PFSK-1 (cell line): ENCODE data around the gene SCTR.

Experiments used
- POLR2AphosphoS5 ChIP-seq: IDR thresholded peaks from 2 replicates; pipeline ENCODE4 v1.6.1; 2012; ENCODE audit warnings: low read depth, mild to moderate bottlenecking, control low read depth, low read length, moderate library complexity
- REST ChIP-seq, 2 experiments: IDR thresholded peaks; 2 replicates each; pipeline versions ENCODE4 v1.6.1 to v1.8.0; 2011 to 2012; ENCODE audit warnings: low read depth in 2 of 2, low read length in 2 of 2, control low read depth in 1 of 2, inconsistent platforms in 1 of 2, mild to moderate bottlenecking in 1 of 2, moderate library complexity in 1 of 2; ENCODE audit not compliant: insufficient read depth in 1 of 2
- SIN3A ChIP-seq: IDR thresholded peaks from 2 replicates; pipeline ENCODE4 v1.6.1; 2012; ENCODE audit warnings: mild to moderate bottlenecking, low read length, moderate library complexity, borderline replicate concordance; ENCODE audit not compliant: insufficient read depth

GRCh38 chr2:119464981-119465380, 59.3 kb downstream of the SCTR start:
- no peak for TF ChIP-seq POLR2AphosphoS5
- TF ChIP-seq REST (IDR thresholded peaks at IDR 0.05; ENCODE audit: insufficient read depth in 1 of 2, low read depth in 2 of 2, low read length in 2 of 2): no peak
- no peak for TF ChIP-seq SIN3A
